ENCODE measurements around the gene ADAM15. TPM values are rescaled to one million over a fixed set of nuclear protein-coding genes. Genes with fewer than 3 reads are reported as not detected.

ADAM15 gene
- polyA plus RNA-seq, 1 donor from 2014 or later, result 24.8 TPM

- H3K79me2 ChIP-seq (replicated peaks; ENCODE audit: insufficient read depth, low read length), result no peaks in the 10 kb centered on the region
These were observed 42.8 kb upstream of the ADAM15 start for GRCh38 chr1:155008015-155008941.

GRCh38 chr1:155009221-155009711, 41.9 kb upstream of the ADAM15 start:
- no peak overlapping the region for H3K9ac ChIP-seq (ENCODE audit: low read length)
- H3K27ac ChIP-seq (ENCODE audit: low read length), result no peak overlapping the region
- H3K79me2 ChIP-seq (replicated peaks; ENCODE audit: insufficient read depth, low read length), result no peaks in the 10 kb centered on the region
- H3F3A ChIP-seq (ENCODE audit: insufficient read depth, low read length, poor library complexity, severe bottlenecking), result no peaks in the 10 kb centered on the region
- no peak for TF ChIP-seq SMC3 (conservative IDR thresholded peaks at IDR 0.05; ENCODE audit: poor library complexity)
- TF ChIP-seq POLR2AphosphoS5 (IDR thresholded peaks at IDR 0.05), result no peak
- no peak for TF ChIP-seq TAF1 (IDR thresholded peaks at IDR 0.05; ENCODE audit: low read depth)
- TF ChIP-seq MXI1 (conservative IDR thresholded peaks at IDR 0.05; ENCODE audit: poor library complexity, severe bottlenecking), result no peak
- no peak for TF ChIP-seq EP300 (conservative IDR thresholded peaks at IDR 0.05; ENCODE audit: poor library complexity, severe bottlenecking)
- no peak for TF ChIP-seq REST (IDR thresholded peaks at IDR 0.05; ENCODE audit: borderline replicate concordance)
- TF ChIP-seq RAD21 (conservative IDR thresholded peaks at IDR 0.05), result no peak
- no peak for TF ChIP-seq EZH2 (IDR thresholded peaks at IDR 0.05; ENCODE audit: borderline replicate concordance, insufficient read depth, low read length, poor library complexity, severe bottlenecking)
- TF ChIP-seq CTCF (IDR thresholded peaks at IDR 0.05; ENCODE audit: poor library complexity, severe bottlenecking), result no peak
- H3K27me3 ChIP-seq (ENCODE audit: insufficient read depth, low read depth, low read length), result no peaks in the 10 kb centered on the region
- no peaks in the 10 kb centered on the region for H3K36me3 ChIP-seq (ENCODE audit: insufficient read depth, low read length)
- no peak overlapping the region for H3K4me3 ChIP-seq (ENCODE audit: low read length)
- H3K9me3 ChIP-seq (ENCODE audit: low read length), result no peaks in the 10 kb centered on the region
- H4K20me1 ChIP-seq (ENCODE audit: insufficient read depth), result no peaks in the 10 kb centered on the region
- H3K9me2 ChIP-seq (ENCODE audit: insufficient read depth, low read length), result no peaks in the 10 kb centered on the region
- H2AFZ ChIP-seq (ENCODE audit: low read depth, low read length), result no peak overlapping the region
- no peak overlapping the region for H3K4me2 ChIP-seq (ENCODE audit: low read length)

More at GRCh38 chr1:155008015-155008941, 42.8 kb upstream of the ADAM15 start:
- no peak overlapping the region for H2AFZ ChIP-seq (ENCODE audit: low read depth, low read length)
- H3F3A ChIP-seq (ENCODE audit: insufficient read depth, low read length, poor library complexity, severe bottlenecking), result no peaks in the 10 kb centered on the region
- peaks cover 2% of the 10 kb centered on the region for H3K27me3 ChIP-seq (ENCODE audit: insufficient read depth, low read depth, low read length)
- H3K9ac ChIP-seq (ENCODE audit: low read length), result no peak overlapping the region
- no peak overlapping the region for H3K4me2 ChIP-seq (ENCODE audit: low read length)
- no peaks in the 10 kb centered on the region for H3K9me2 ChIP-seq (ENCODE audit: insufficient read depth, low read length)
- H3K27ac ChIP-seq (ENCODE audit: low read length), result no peak overlapping the region
- TF ChIP-seq RAD21 (conservative IDR thresholded peaks at IDR 0.05) (no peak), REST (IDR thresholded peaks at IDR 0.05; ENCODE audit: borderline replicate concordance) (no peak), POLR2AphosphoS5 (IDR thresholded peaks at IDR 0.05) (no peak), TAF1 (IDR thresholded peaks at IDR 0.05; ENCODE audit: low read depth) (no peak)
- no peaks in the 10 kb centered on the region for H3K36me3 ChIP-seq (ENCODE audit: insufficient read depth, low read length)
- no peaks in the 10 kb centered on the region for H4K20me1 ChIP-seq (ENCODE audit: insufficient read depth)
- H3K4me3 ChIP-seq (ENCODE audit: low read length), result no peak overlapping the region
- no peaks in the 10 kb centered on the region for H3K9me3 ChIP-seq (ENCODE audit: low read length)

Data from neural cell (in vitro differentiated cells).